A673 (cell line): ENCODE results near the gene UTS2R.

ENCODE experiments used
- EZH2 ChIP-seq: fragments of 200-600 bp; sonication (generic); IDR thresholded peaks from 2 replicates; pipeline ENCODE4 v1.6.1; 2017; ENCODE audit warnings: borderline replicate concordance, low read depth, mild to moderate bottlenecking, mixed read lengths, antibody characterized with exemption, low read length; ENCODE audit not compliant: poor library complexity, severe bottlenecking
- TF ChIP-seq, protein P1 (sequence below): fragments of 300-800, 200-600 bp; sonication (generic); conservative IDR thresholded peaks from 2 replicates; pipeline ENCODE4 v1.5.1; 2017; ENCODE audit warnings: low read depth, mild to moderate bottlenecking, antibody characterized with exemption, low read length, moderate library complexity, mixed read lengths

GRCh38 chr17:82343560-82343959 is 28.0 kb upstream of the UTS2R start:
- TF ChIP-seq, protein P1, sequence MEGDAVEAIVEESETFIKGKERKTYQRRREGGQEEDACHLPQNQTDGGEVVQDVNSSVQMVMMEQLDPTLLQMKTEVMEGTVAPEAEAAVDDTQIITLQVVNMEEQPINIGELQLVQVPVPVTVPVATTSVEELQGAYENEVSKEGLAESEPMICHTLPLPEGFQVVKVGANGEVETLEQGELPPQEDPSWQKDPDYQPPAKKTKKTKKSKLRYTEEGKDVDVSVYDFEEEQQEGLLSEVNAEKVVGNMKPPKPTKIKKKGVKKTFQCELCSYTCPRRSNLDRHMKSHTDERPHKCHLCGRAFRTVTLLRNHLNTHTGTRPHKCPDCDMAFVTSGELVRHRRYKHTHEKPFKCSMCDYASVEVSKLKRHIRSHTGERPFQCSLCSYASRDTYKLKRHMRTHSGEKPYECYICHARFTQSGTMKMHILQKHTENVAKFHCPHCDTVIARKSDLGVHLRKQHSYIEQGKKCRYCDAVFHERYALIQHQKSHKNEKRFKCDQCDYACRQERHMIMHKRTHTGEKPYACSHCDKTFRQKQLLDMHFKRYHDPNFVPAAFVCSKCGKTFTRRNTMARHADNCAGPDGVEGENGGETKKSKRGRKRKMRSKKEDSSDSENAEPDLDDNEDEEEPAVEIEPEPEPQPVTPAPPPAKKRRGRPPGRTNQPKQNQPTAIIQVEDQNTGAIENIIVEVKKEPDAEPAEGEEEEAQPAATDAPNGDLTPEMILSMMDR: no peak
- no peak for TF ChIP-seq EZH2
